Subcutaneous adipose tissue (tissue), 4 donors: Measurements from ENCODE around the gene TTLL13. TPM values are rescaled to one million over a fixed set of nuclear protein-coding genes. Genes with fewer than 3 reads are reported as not detected.

Source experiments
- CTCF ChIP-seq: fragments of 450-650 bp; IDR thresholded peaks from one replicate; pipeline ENCODE4 v1.5.1; 2016; ENCODE audit warnings: low read depth, mild to moderate bottlenecking, control low read depth, antibody characterized with exemption, moderate library complexity
- total RNA-seq, 4 donors: library from RNA; depleted of rRNA; stranded (reverse); fragments of >200 nt; gene quantifications; one replicate each; pipeline ENCODE4 v1.1.0, GENCODE V29; 2016

The TTLL13 gene
- total RNA-seq, 4 donors from 2014 or later = 0.22 to 0.51 TPM; not detected in 2

GRCh38 chr15:90231028-90232017 lies 18.0 kb upstream of the TTLL13 start:
- no peak for TF ChIP-seq CTCF

GRCh38 chr15:90232196-90232595 lies 17.2 kb upstream of the TTLL13 start:
- no peak for TF ChIP-seq CTCF

GRCh38 chr15:90232941-90233386 lies 16.4 kb upstream of the TTLL13 start:
- no peak for TF ChIP-seq CTCF

GRCh38 chr15:90233387-90234095 lies 15.8 kb upstream of the TTLL13 start, which contains the start of gene CIB1:
Gene CIB1 (minus strand): TSS chr15:90233941. CDS start chr15:90233885, 56 bp downstream.
- no peak for TF ChIP-seq CTCF

- no peak for TF ChIP-seq CTCF
Observed at GRCh38 chr15:90234096-90234988, 15.0 kb upstream of the TTLL13 start, which contains the start of gene GDPGP1. Gene GDPGP1 (plus strand): TSS chr15:90234209. CDS start chr15:90240909, 6,700 bp downstream.

GRCh38 chr15:90239371-90239770 lies 10.0 kb upstream of the TTLL13 start:
- no peak for TF ChIP-seq CTCF
